ENCODE data around the gene LINC01488.

LINC01488 gene

GRCh38 chr11:69479591-69480271 lies 1.7 kb upstream of the LINC01488 start:
- DNase-seq (ENCODE audit: low read depth), result no peak

DNA sequence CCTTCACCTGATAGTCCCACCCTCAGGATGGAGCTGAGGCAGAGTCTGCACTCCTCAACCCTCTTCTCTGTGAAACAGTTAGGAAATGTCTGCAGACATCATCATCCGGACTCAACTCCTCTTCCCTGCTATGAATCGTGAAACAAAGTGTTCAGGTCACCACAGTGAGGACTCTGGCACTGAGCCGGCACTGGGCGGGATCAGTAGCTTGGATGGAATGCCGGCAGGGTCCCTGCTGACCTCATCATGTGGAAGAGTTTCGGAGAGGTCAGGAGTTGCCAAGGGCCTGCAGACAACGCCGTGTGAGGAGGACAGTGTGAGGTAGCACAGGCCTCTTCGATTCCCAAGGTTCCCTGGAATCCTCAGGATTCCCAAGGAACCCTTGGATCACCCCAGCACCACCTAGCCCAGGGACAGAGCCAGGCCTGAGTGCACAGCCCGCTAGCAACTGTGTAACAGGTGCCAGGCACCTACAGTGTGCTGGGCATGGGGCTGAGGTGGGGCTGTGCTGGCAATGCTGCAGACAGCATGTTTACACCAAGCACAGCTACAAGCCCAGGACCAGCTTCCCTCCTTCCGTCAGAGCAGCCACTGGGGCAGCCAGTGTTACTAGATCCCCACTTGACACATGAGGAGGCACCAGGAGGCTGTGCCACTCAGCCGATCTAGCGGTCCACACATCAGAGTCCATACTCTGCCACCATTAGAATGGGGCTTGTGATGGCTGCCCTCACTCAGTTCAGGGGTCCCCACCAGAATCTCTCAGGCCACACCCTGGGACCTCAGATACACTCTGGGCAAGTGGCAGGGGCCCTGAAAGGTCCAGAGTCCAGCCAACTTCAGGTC lies 693 bp upstream of the LINC01488 start:
- DNase-seq (ENCODE audit: low read depth), result no peak

DNA sequence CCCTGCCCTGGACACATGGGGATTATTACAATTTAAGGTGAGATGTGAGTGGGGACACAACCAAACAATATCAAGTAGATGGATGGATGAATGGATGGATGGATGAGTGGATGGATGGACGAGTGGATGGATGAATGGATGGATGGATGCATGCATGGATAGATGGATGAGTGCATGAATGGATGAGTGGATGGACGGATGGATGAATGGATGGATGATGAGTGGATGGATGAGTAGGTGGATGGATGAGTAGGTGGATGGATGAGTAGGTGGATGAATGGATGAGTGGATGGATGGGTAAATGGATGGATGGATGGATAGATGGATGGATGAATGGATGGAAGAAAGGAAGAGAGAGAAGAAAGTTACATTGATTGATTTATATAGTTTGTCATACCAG lies 859 bp downstream of the LINC01488 start:
- no peak for DNase-seq (ENCODE audit: low read depth)

DNA sequence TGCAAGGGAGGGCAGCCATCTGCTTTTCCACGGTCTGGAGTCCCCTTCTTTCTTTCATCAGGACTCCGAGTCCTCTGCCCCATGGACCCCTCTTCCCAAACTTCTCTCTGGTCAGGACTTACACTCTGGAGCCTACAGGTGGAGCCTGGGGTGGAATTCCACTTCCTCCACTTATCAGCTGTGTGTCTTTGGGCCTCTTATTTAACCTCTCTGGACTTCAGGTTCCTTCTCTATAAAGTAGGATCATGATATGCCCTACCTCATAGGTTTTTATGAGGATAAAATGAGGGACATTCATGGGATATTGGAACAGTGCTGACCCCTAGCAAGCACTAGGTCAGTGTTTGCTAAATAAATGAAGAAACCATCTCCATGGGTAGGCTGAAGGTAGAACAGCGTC lies 1.7 kb downstream of the LINC01488 start:
- no peak for DNase-seq (ENCODE audit: low read depth)

- no peak for DNase-seq (ENCODE audit: low read depth)
Observed at GRCh38 chr11:69483691-69484426, 2.4 kb downstream of the LINC01488 start.

GRCh38 chr11:69484427-69485259 lies 3.2 kb downstream of the LINC01488 start:
- DNase-seq (ENCODE audit: low read depth), result no peak

GRCh38 chr11:69485337-69486041 lies 4.0 kb downstream of the LINC01488 start:
- DNase-seq (ENCODE audit: low read depth), result no peak

- DNase-seq (ENCODE audit: low read depth), result no peak
Observed at GRCh38 chr11:69486056-69486772, 4.8 kb downstream of the LINC01488 start.

DNA sequence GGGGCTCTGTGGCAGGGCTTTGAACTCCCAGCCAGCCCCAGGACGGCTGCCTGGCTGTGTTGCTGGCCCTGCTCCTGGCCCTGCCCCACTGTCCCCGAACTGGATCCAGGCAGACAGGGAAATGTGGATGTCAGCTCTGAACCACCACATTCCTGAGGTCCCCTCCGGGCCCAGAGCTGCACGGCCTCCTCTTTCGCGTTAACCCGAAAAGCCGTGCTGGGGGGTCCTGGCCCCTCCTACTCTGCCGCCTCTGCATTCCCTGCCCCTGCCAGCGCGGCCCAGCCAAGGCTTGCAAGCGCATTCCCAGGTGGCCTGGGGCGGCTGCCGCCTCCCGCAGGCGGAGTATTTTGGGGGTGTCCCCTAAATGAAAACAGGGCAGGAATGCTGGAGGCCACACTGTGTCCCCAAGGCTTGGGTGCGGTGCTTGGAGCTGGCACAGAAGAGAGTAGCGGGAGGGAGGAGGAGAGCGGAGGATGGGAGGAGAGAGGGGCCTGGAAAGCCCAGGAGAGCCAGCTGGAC lies 5.4 kb downstream of the LINC01488 start:
- DNase-seq (ENCODE audit: low read depth), result no peak

DNA sequence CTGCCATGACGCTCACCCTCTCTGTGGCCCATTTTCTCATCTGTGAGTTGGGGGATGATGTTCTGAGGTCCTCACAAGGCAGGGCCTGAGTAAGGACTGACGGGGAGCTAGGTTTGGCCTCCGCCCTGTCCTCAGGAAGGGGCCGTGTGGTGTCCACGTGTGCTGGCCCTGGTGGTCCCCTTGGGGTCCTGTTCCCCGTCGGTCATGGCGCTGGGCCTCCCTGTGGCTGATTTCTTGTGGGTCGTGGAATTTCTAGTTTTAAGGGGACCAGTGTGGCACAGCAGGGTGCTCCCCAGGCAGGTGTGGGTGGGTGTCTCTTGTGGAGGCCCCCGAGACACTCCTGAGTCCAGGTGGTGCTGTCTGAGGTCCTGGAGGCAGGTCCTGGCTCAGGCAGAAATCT lies 5.9 kb downstream of the LINC01488 start:
- DNase-seq (ENCODE audit: low read depth), result no peak

DNA sequence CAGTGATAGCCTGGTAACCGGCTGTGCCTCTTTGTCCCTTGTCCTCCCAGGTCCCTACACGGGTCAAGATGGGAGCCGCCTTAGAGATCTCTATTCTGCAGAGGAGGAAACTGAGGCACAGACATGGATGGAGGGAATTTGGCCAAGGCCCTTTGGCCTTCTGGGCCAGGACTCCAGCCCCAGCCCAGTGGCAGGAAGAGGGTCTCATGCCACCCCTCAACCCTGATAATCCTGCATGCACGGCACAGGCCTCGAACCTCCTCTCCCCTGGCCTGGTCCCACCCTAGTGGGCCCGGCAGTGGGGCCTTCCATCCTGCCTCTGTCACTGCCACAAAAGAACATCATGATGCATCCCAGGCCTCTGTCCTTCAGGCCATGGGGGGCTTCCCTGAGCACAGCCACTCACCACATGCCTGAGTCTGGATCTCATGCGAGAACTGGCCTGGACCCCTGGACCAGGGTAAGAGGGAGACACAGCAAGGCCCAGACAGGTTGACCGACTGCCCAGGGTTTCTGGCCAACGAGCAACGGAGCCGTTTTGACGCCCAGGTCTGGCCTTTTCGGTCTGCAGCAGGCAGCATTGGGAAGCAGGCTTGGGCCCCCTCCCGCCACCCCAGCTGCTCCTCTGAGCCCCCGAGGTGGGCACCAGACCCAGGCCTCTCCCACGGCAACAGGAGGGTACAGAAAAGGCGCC lies 6.5 kb downstream of the LINC01488 start:
- no peak for DNase-seq (ENCODE audit: low read depth)

DNA sequence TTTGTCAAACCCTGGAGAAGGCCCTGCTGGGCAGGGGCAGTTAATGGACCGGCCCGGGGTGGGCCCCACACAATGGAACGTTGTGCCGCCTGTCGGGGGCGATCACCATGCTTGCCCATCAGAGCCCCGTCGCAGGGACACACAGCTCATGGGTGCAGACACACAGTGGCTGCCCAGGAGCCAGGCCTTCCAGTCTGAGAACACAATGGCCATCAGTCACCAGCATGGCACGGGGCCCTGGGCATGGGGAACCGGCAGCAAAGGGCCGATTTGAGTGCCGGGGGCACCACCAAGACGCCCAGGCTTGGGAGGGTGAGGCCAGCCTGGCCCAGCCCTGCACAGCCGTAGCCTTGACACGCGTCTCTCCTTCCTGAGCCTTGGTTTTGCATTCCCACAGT lies 7.1 kb downstream of the LINC01488 start:
- DNase-seq (ENCODE audit: low read depth), result no peak

GRCh38 chr11:69489031-69489745 lies 7.7 kb downstream of the LINC01488 start:
- no peak for DNase-seq (ENCODE audit: low read depth)

DNA sequence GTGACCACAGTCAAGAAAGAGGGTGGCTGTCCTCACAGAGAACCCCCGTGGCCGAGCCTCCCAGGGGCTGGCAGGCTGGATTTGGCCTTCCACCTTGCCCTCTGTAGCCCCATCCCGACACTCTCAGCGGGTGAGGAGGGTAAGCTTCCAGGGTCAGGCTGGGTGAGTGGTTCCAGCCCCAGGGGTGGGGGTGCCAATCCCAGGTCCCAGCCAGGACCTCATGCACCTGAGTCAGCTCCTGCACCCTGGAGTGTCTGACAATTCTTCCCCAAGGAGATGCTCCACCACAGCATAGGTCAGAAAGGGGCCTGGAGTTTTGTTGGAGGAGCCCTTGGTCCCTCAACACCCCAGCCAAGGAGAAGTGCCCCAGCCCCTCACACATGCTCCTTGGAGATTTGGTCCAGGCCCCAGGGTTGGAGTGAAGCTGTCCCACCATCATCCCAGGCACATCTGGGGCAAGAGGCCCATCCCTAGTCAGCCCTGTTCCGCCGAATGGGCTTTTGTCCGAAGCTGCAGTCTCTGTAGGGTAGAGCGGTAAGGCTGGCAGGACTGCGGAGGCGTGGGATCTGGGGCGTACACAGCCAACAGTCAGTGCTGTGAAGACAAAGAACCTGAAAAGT lies 8.4 kb downstream of the LINC01488 start:
- no peak for DNase-seq (ENCODE audit: low read depth)

- DNase-seq (ENCODE audit: low read depth), result no peak
Observed at GRCh38 chr11:69490516-69490915, 9.1 kb downstream of the LINC01488 start.

DNA sequence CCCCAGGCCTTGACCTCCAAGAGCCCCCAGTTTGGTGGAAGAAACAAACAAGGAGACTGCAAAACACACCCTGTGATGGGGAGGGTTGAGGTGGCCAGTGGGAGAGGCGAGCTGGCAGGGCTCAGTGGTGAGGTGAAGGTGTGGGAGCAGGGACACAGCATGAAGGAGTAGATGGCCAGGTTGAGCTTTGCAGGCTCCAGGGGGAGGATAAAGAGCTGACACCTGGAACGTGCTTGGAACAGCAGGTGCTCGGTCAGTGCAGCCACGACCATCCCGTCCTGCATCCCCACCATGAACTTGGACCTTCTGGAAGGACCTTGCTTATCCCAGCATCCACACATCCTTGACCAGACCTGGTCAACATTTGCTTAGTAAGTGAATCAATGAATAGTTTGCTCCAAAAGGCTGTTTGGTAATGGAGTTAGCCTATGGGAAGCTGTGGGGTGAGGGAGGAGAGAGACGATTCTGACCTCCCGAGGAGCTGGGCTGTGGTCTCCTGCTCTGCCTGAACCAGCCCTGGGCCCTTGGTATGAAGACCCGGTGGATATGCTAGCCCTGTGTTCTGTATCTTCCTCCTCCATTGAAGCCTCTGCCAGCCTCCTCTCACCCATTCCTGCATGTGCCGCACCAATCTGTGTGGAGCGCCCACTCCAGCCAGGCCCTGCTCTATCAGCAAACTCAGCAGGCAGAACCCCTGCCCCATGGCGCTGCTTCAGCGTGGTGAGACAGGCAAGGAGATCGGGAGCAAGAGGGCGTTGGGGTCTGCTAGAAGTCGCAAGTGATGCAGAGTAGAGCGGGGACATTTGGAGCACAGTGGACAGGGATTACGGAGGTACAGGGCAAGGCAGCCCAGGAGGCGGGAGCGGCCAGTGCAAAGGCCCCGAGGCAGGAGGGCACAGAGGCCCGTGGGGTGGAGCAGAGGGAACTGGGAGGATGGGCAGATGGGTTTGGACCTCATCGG lies 9.9 kb downstream of the LINC01488 start:
- DNase-seq (ENCODE audit: low read depth), result no peak

GRCh38 chr11:69492201-69492991 lies 10.9 kb downstream of the LINC01488 start:
- peak; percentile 58 for DNase-seq (ENCODE audit: low read depth)
